GM21381 (cell line): ENCODE results near the gene FHIT.

Source experiments
- ATAC-seq: cut with Tn5 transposase; IDR thresholded peaks from one replicate; pipeline ENCODE4 v1.9.1; 2021; ENCODE audit warnings: mild to moderate bottlenecking, moderate library complexity; ENCODE audit not compliant: unreplicated experiment

Gene FHIT

DNA sequence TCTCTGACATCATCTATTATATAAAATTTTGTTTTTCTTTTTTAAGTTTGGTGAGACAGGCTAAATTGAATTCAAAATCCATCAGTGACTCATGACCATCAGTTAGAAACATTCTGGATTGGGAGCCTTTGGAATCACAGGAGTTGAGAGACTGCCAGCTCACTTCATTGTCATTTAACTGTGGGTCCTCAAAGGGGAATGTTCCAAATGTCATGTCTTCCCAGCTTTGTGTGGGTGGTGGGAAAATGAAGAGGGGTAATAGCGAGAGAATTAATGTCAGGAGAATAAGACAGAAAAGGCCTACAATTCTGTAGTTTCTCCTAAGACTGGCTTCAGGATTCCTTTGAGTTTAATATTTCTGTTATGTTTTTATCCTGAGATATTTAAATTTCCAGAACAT, 1051.9 kb downstream of the FHIT start:
- no peak for ATAC-seq

DNA sequence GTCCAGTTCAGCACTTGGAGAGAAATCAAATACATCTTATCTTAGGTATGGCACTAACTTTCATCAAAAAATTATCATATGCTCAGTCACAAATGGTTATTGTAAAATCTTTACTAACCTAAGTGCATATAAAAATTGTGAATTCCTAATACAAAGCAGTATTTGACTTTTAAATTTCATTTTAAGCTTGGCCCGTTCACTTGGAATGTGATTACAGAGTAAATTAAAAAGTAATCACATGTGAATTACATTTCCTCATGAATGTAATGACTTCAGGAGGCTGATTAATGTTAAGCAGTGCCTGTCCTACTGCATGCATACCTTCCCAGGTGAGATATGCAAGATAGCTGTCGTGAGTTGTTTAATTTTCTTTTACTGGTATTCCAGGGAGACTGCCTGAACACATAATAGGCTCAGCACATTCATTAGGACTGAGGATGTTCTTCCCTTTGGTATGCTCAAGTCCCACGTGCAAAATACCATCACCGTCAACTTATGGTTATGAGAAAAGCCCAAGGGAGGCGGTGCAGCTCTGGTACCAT, 1053.0 kb downstream of the FHIT start:
- no peak for ATAC-seq

GRCh38 chr3:60192297-60193114, 1058.7 kb downstream of the FHIT start:
- no peak for ATAC-seq

GRCh38 chr3:60190073-60190472, 1061.2 kb downstream of the FHIT start:
- no peak for ATAC-seq

DNA sequence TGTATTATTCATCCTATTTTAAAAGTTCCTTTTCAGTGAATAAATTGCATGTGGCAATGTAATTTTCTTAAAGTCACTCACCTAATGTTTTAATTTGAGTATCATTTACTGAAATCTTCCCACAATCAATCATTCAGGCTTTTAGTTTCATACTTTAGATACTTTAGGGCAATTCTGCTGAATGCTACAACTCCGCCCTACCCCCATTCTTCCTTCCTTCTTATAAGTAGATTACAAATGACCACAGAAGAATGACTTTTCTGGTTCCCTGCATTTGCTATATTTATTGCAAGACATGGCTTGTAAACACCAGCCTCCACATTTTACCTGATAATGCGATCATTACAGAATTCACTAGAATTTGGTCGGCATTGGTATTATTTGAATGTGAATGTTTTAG, 1061.9 kb downstream of the FHIT start:
- no peak for ATAC-seq

DNA sequence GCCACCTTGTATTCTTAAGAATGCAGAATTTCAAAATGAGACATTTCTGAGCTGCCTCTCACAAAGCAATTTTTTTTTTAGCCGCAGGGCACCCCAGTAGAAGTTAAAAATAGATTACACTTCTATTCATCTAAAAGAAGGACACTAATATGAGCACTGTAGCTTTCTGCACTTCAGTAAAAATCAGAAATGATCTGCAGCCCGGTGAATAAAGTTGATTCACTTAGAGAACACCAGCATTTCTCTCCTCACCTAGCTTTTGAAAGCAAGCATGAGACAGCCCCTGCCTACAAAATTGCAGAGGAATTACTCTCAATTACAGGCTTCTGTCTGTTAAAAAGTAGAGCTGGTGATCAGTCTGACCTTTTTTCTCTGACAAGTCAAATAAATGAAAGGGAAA, 1062.4 kb downstream of the FHIT start:
- ATAC-seq, result no peak

DNA sequence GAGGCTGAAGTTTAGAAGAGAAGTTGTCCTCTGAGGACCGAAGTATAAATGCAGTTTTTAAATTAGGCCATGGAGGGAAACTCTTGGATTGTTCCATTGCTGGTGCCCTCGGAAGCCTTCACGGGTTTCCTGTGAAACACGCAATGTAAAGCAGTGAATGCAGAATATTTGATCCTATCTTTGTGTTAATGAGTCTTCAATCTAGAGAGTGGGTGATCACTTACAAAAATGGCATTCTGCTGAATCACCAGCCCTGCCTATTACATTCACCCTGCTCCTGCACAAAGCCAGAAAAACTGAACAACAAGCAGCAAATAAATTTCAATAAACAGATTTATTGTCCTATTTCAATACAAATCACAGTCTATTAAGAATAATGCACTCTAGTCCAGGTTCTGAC, 1063.9 kb downstream of the FHIT start:
- ATAC-seq, result no peak

DNA sequence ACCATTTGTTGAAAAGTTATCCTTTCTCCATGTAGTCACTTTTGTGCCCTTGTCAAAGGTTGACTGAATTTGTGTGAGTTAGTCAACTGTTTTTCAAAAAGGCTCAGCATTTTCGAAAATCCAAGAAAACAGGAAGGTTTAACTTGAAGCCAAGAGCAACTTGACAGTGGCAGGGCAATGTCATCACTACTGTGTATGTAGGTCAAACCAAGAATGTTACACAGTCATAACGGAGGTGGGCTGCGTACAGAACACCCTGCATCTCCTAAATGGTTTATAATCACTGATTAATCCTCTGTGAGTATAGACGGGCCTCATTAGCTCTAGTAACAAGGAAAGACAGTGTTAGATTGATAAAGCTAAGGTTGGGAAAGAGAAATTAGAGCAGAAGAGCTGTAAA, 1064.9 kb downstream of the FHIT start:
- ATAC-seq, result no peak

- no peak for ATAC-seq
Observed at GRCh38 chr3:60185161-60185560, 1066.1 kb downstream of the FHIT start.

GRCh38 chr3:60182697-60183096, 1068.6 kb downstream of the FHIT start:
- no peak for ATAC-seq

GRCh38 chr3:60178931-60179653, 1072.2 kb downstream of the FHIT start:
- ATAC-seq, result no peak

DNA sequence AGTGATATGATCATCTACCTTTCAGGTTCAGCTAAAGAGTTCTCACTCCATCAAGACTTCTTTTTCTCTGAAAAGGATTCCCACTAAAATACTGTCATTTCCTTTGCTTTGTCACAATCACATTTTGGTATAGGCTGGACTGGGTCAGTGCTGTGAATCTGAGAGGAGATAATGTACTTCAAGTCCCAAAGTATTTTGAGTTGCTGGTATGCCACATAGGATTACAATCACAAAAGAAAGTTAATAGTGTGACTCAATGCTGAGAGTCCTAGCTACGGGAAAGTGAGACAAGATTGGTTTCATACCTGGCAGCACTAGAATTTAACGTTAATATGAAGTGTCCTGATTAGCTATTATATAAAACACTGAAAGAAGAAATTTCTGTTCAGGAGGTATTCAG, 1073.5 kb downstream of the FHIT start:
- no peak for ATAC-seq

DNA sequence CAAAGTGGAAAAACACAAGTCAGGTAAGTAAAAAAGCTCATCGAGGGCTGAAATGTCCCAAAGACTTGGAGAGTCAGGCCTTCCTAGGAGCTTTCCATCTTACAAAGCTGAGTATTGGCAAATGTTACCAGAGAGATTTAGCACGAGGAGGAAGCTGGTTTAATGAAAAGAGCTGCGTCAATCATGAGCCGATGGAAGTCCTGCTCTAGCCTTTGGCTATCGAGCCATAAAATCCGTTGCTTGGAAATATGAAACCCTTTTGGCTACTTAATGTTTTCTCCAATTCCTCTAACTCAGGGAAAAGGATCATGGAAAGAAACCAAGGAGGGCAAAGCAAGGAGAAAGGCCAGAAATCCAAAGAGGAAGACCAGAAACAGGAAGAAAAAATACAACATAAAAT, 1074.6 kb downstream of the FHIT start:
- no peak for ATAC-seq

DNA sequence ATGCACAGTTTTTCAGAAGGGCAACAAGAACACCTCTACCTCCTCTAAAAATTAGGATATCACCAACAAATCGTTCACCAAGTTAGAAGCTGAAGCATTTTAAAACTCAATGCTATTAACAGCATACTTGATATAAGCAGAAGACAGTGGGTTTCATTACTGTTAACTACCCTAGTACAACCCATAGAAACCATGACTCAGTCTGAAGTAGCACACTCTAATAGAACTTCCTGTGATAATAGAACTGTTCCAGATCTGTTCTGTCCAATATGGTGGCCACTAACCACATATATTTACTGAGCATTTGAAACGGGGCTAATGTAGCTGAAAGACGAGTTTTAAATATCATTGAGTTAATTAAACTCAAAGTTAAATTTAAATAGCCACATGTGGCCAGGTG, 1075.6 kb downstream of the FHIT start:
- ATAC-seq, result no peak

- ATAC-seq, result no peak
Observed at GRCh38 chr3:60169755-60170154, 1081.5 kb downstream of the FHIT start.

DNA sequence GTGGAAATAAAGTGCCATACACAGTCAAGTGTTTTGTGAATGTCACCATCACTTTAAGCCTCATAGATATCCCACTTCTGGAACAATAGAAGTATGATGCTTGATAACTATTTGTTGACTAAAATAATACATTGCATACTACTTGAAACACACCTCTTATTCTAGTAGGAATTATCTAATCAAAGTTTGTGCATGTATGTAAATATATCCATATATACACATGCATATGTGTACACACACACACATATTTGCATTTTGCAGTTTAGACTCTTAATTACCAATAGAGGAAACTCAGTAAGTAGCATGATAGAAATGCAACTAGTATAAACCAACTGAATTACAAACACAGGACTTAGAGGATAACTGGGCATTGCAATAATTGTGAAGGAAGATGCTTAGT, 1084.1 kb downstream of the FHIT start:
- ATAC-seq, result no peak

- ATAC-seq, result no peak
Observed at GRCh38 chr3:60160822-60161748, 1090.2 kb downstream of the FHIT start.

DNA sequence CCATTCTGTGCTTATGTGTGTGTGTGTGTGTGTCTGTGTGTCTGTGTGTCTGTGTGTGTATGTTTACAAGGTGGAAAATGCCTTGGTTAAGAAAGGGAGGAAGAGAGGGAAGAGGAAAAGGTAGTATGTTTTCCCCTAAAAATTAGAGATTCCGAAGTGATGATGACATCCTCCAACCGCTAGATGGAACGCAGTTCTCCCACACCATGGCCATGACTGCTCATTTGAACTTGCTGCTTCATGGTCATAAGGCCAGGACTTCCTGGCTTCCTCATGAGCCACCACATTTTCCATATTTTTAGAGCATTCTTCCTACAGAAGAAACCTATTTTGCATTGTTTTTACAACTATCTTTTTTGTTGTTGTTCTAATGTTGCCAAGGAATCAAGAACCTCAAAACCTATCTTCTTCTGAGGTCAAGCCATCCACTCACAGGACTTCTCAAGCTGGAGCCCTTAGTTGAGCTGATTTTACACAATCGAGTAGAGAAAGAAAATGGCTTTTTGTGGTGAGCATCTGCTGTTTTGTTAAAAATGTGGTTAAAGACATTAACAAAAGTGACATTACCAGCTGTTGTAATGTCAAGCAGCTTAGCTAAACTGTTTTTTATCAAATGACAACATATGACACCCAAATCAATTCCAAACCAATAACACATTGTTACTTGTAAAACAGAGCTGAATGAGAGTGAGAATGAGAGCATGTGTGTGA, 1091.0 kb downstream of the FHIT start:
- no peak for ATAC-seq

GRCh38 chr3:60158035-60158434, 1093.2 kb downstream of the FHIT start:
- ATAC-seq, result no peak

DNA sequence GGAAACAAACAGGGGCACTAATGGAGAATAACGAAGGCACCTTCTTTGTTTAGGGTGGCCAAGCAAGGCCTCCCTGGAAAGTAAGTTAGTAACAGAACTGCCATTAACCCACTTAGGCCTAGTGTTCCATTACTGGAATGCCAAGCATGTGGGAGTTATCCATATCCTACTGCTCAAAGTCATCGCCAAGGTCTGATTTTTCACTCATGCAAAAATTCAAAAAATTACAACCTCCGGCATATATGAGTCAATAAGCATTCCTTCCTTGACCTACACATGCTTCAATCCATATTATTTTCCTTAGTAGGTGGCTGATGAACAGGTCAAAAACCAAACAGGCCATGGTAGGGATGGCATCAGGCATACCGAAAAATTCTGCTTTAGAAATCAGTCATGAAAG, 1097.2 kb downstream of the FHIT start:
- no peak for ATAC-seq
